RWPE1 (cell line): ENCODE results near the gene SH3RF1.

Experiments used
- CTCF ChIA-PET: fragments of 350-600 bp; sonication (Branson Sonifier 250); formaldehyde crosslinking; extraction: SDS; loops from one replicate; lab custom pipeline; 2021; lab: Yijun Ruan, JAX
- POLR2A ChIA-PET: fragments of 400-600 bp; formaldehyde crosslinking; extraction: SDS; loops from one replicate; lab custom pipeline; 2020; ENCODE audit warnings: antibody characterized with exemption; ENCODE audit not compliant: low non-redundant PET; lab: Yijun Ruan, JAX
- DNase-seq: peaks from one replicate; pipeline ENCODE4 v3.0.0; 2012; ENCODE audit warnings: low spot score
- H3K27ac ChIP-seq: fragments of 450-650 bp; 2 replicates; pipeline ENCODE4 v1.5.1; 2017
- TF ChIP-seq, protein P1 (sequence below): fragments of 450-650 bp; conservative IDR thresholded peaks from 2 replicates; pipeline ENCODE4 v1.5.1; 2017; ENCODE audit warnings: low read depth, mild to moderate bottlenecking

SH3RF1 gene

DNA sequence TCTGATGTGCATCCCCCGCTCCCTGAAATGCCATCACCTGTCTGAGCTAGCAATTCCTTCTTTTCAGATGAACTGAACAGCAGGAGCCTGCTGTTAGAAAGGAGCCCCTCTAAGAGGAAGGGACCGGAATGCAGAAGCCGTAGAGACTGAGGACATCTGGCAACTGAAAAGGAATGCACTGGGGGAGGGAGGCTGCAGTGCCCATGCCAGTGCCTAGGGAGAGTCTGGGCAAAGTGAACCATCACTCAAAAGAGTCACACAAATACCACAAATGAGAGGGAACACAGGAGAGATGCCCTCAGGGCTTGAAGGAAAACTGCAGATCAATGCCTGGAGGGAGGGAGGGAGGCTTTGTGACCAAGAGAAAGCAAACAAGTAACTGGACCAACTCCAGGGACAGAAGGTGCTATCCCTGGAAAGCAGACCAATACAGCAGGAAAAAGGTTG, 166.8 kb downstream of the SH3RF1 start:
- TF ChIP-seq, protein P1, sequence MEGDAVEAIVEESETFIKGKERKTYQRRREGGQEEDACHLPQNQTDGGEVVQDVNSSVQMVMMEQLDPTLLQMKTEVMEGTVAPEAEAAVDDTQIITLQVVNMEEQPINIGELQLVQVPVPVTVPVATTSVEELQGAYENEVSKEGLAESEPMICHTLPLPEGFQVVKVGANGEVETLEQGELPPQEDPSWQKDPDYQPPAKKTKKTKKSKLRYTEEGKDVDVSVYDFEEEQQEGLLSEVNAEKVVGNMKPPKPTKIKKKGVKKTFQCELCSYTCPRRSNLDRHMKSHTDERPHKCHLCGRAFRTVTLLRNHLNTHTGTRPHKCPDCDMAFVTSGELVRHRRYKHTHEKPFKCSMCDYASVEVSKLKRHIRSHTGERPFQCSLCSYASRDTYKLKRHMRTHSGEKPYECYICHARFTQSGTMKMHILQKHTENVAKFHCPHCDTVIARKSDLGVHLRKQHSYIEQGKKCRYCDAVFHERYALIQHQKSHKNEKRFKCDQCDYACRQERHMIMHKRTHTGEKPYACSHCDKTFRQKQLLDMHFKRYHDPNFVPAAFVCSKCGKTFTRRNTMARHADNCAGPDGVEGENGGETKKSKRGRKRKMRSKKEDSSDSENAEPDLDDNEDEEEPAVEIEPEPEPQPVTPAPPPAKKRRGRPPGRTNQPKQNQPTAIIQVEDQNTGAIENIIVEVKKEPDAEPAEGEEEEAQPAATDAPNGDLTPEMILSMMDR, result no peak
- POLR2A ChIA-PET, result no interaction called here
- peak; percentile 34 for DNase-seq
- no peak overlapping the region for H3K27ac ChIP-seq
- CTCF ChIA-PET, result no interaction called here

DNA sequence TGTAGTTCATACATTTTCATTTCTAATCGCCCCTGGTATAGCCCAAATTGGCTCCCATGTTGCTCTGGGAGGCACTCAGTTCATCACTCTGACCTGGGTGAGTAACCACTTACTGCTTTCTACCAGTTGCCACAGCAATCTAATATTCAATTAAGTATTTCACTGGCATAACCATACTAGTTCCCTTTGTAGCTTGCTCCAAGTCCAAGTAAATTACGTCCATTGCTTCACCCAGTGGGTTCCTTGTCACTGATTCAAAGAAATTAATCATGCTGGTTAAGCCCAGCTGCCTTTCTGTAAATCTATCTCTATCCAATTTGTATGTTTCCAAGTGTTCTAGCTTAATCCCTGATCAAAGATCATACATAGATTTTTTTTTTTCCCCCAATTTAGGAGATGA, 168.7 kb downstream of the SH3RF1 start:
- CTCF ChIA-PET, result no interaction called here
- no peak overlapping the region for H3K27ac ChIP-seq
- POLR2A ChIA-PET, result no interaction called here
- no peak for DNase-seq
- TF ChIP-seq, protein P1, result no peak

DNA sequence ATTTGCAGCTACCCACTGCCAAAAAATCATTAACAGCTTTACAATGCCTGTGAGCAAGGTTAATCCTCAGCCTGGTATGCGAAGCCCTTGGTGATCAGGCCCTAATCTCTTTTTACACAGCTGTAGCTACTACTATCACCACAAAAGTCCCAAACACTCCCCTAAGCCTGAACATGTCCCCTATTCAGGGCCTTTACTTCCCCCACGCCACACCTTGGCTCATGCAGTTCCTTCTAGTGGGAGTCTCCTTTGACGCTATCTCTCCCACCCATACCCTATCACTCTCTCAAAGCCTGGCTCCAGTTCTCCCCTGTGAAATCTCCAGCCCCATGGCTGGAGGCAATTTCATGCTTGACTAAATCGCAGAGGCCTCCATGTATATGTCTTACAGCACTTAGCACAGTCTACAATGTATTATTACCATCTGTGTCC, 170.1 kb downstream of the SH3RF1 start:
- ChIA-PET POLR2A (no interaction called here), CTCF (no interaction called here)
- TF ChIP-seq, protein P1, result no peak
- DNase-seq, result no peak
- no peak overlapping the region for H3K27ac ChIP-seq

- ChIA-PET POLR2A (no interaction called here), CTCF (no interaction called here)
- DNase-seq, result no peak
- no peak overlapping the region for H3K27ac ChIP-seq
- TF ChIP-seq, protein P1, result no peak
Observed at GRCh38 chr4:169099771-169100180, 171.0 kb downstream of the SH3RF1 start.

- TF ChIP-seq, protein P1, result no peak
- DNase-seq, result no peak
- CTCF ChIA-PET, result no interaction called here
- POLR2A ChIA-PET, result no interaction called here
- H3K27ac ChIP-seq, result no peak overlapping the region
Observed at GRCh38 chr4:169098969-169099690, 171.6 kb downstream of the SH3RF1 start.

DNA sequence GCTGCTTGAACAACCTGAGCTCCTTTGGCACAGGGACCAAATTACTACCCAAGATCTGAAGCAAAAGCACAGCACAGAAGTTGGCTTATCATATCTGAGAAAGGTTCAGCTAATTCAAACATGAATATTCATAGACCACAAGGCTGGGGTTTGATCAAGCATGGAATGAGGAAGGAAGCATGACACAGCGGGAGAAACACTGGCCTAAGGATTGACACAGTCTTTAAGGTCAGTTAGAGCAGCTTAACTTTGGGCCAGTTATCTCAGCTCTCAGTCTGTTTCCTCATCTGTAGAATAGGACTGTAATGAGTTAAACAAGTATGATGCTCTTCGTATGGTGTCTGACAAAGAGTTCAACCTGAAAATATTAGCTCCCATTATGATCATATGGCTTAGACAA, 172.2 kb downstream of the SH3RF1 start:
- ChIA-PET CTCF (no interaction called here), POLR2A (no interaction called here)
- no peak overlapping the region for H3K27ac ChIP-seq
- TF ChIP-seq, protein P1, result no peak
- no peak for DNase-seq
